Activated CD4-positive, alpha-beta memory T cell treated with anti-CD3 and anti-CD28 coated beads, Interleukin-2, amount 10 ng/mL, durations not matched to agents 7 days and 5 days (primary cell): ENCODE results near the gene FANCF. TPM values are rescaled to one million over a fixed set of nuclear protein-coding genes. Genes with fewer than 3 reads are reported as not detected.
"Not testable (repeated sequence)": the region's sequence is repeated elsewhere in the genome, so short reads cannot be mapped to it uniquely, and the experiment has no call there.

Experiments
- CTCF ChIA-PET: fragments of 350-600 bp; sonication (Branson Sonifier 250); formaldehyde crosslinking; loops from one replicate; lab custom pipeline; 2021; ENCODE audit warnings: antibody characterized with exemption, inconsistent platforms; lab: Charles Lee
- POLR2A ChIA-PET: fragments of 350-600 bp; sonication (Branson Sonifier 250); formaldehyde crosslinking; loops from one replicate; lab custom pipeline; 2021; ENCODE audit warnings: antibody characterized with exemption; lab: Charles Lee
- DNase-seq: peaks from one replicate; pipeline ENCODE4 v3.0.0-alpha.2; 2020
- H3K27ac Mint-ChIP-seq: one replicate; pipeline ENCODE4 v1.8.0; 2021; ENCODE audit warnings: mild to moderate bottlenecking, mixed read lengths
- H3K27me3 Mint-ChIP-seq: one replicate; pipeline ENCODE4 v1.8.0; 2021; ENCODE audit warnings: mixed read lengths
- H3K36me3 Mint-ChIP-seq: one replicate; pipeline ENCODE4 v1.8.0; 2021; ENCODE audit warnings: low read depth, mixed read lengths
- H3K4me1 Mint-ChIP-seq: one replicate; pipeline ENCODE4 v1.8.0; 2021; ENCODE audit warnings: mixed read lengths
- H3K4me3 Mint-ChIP-seq: one replicate; pipeline ENCODE4 v1.8.0; 2021; ENCODE audit warnings: mild to moderate bottlenecking, mixed read lengths
- H3K9me3 Mint-ChIP-seq: one replicate; pipeline ENCODE4 v1.8.0; 2021; ENCODE audit warnings: mixed read lengths
- total RNA-seq, 2 experiments: library from RNA; stranded (reverse); gene quantifications; one replicate each; pipeline ENCODE4 v1.2.3, GENCODE V29; 2021

The FANCF gene
- total RNA-seq, 2 experiments from 2014 or later = 13.2 to 13.6 TPM

DNA sequence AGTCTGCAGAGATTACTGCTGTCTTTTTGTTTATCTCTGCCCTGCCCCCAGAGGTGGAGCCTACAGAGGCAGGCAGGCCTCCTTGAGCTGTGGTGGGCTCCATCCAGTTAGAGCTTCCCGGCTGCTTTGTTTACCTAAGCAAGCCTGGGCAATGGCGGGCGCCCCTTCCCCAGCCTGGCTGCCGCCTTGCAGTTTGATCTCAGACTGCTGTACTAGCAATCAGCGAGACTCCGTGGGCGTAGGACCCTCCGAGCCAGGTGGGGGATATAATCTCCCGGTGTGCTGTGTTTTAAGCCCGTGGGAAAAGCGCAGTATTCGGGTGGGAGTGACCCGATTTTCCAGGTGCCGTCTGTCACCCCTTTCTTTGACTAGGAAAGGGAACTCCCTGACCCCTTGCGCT is 26.7 kb upstream of the FANCF start:
- H3K27me3 Mint-ChIP-seq, H3K4me3 Mint-ChIP-seq, H3K9me3 Mint-ChIP-seq, DNase-seq, POLR2A ChIA-PET, H3K27ac Mint-ChIP-seq, H3K4me1 Mint-ChIP-seq, CTCF ChIA-PET, H3K36me3 Mint-ChIP-seq: not testable (repeated sequence)

- Mint-ChIP-seq H3K4me3 (no peak overlapping the region), H3K4me1 (no peaks in the 10 kb centered on the region), H3K27me3 (no peaks in the 10 kb centered on the region), H3K9me3 (no peaks in the 10 kb centered on the region), H3K27ac (no peak overlapping the region), H3K36me3 (no peaks in the 10 kb centered on the region)
- ChIA-PET CTCF (no interaction called here), POLR2A (no interaction called here)
- no peak for DNase-seq
These were observed 15.9 kb upstream of the FANCF start for GRCh38 chr11:22641559-22641958.

DNA sequence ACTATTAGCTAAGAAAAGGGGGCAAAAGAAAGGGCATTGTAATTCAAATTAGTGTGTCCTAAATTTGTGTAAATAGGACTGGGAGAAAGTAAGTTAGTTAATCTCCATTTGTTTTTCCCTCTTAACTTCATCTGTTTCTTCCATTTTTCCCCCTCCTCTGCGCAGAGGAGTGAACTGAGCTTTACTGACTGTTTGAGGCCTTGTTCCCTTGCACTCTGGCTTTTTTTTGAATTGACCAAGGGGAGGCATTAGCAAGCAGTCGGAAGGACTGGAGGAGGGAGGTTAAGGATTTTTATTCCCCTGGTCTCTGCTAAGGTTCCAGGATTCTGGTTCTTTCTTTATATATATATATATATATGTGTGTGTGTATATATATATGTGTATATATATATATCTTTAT is 15.2 kb upstream of the FANCF start:
- H3K36me3 Mint-ChIP-seq = no peaks in the 10 kb centered on the region
- ChIA-PET POLR2A (no interaction called here), CTCF (interaction anchor here (0.8 kb wide), 1 partner anchor 16 kb away, joined by 3 read pairs; the partner anchor contains the start of gene FANCF)
- no peak for DNase-seq
- no peaks in the 10 kb centered on the region for H3K9me3 Mint-ChIP-seq
- H3K4me1 Mint-ChIP-seq = no peaks in the 10 kb centered on the region
- no peaks in the 10 kb centered on the region for H3K27me3 Mint-ChIP-seq
- H3K27ac Mint-ChIP-seq = no peak overlapping the region
- no peak overlapping the region for H3K4me3 Mint-ChIP-seq

- no peaks in the 10 kb centered on the region for H3K4me1 Mint-ChIP-seq
- H3K36me3 Mint-ChIP-seq = no peaks in the 10 kb centered on the region
- ChIA-PET CTCF (interaction anchor here (1.1 kb wide), 1 partner anchor 22 kb away, joined by 4 read pairs; no protein-coding TSS in a partner anchor), POLR2A (no interaction called here)
- H3K9me3 Mint-ChIP-seq = no peaks in the 10 kb centered on the region
- DNase-seq = no peak
- H3K4me3 Mint-ChIP-seq = no peak overlapping the region
- H3K27ac Mint-ChIP-seq = no peak overlapping the region
- no peaks in the 10 kb centered on the region for H3K27me3 Mint-ChIP-seq
These were observed 10.1 kb upstream of the FANCF start for GRCh38 chr11:22635689-22636088.

DNA sequence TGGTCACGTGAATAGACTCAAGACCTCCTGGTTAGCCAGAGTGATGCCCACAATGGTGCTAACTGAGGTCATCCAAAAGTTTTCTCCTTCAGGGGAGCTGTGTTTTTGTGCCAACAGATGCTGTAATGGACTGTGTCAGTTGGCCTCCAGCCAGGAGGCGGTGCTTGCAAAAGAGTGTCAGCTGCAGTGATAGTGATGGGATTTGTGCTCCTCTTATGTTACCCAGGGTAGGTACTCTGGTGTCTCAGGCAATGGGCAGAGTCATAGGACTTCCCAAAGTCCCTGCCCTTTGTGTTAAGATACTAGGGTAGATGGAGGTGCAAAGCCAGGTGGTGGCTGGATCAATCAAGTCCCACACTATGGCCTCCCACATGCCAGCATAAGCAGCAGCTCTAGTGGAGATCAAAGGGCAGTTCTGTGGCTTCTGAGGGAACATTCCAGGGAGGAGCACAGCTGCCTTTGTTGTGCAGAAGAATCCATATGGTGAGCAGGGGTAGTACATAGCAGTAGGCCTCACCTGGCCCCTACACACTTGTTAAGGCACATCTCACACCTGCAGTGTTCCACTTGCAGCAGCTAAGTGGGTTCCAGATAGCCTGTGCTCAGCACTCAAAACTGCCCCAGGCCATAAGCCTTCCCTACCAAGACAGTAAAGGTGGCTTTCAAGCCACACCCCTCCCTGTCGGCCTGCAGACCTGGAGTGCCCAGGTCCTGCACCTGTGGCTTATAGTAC is 9.4 kb upstream of the FANCF start:
- H3K4me1 Mint-ChIP-seq = no peaks in the 10 kb centered on the region
- H3K27me3 Mint-ChIP-seq = no peaks in the 10 kb centered on the region
- no peaks in the 10 kb centered on the region for H3K36me3 Mint-ChIP-seq
- H3K9me3 Mint-ChIP-seq = no peaks in the 10 kb centered on the region
- CTCF ChIA-PET = interaction anchor here (1.1 kb wide), 1 partner anchor 22 kb away, joined by 4 read pairs; no protein-coding TSS in a partner anchor
- DNase-seq = no peak
- no peak overlapping the region for H3K4me3 Mint-ChIP-seq
- POLR2A ChIA-PET = no interaction called here
- no peak overlapping the region for H3K27ac Mint-ChIP-seq

DNA sequence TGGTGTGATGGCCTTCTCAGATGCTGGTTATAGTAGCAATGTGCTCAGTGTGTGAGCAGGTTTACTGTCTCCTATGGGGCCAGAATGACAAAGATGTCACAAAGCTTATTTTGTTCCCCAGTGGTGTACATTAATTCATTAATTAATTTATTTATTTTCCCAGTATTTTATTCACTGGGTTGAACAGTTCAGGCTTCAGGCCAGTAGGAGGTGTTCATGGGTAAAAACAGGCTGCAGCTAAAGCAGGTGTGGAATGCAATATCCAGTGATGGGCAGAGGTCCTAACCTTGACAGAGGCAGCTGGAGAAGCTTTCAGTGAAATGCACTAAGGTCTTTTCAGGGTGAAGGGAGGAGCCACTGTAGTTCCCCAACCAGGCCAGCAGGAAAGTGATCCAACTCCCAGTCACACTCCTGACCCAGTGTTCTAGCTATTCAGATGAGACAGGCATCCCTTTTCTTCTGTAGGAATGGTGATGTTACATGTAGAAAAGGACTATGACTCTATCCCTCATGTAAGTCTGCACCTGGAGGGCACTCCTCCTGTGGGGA is 7.8 kb upstream of the FANCF start:
- CTCF ChIA-PET = interaction anchor here (1.2 kb wide), 1 partner anchor 154 kb away, joined by 4 read pairs; no protein-coding TSS in a partner anchor
- H3K4me1 Mint-ChIP-seq = no peaks in the 10 kb centered on the region

GRCh38 chr11:22627421-22627820 is 1.8 kb upstream of the FANCF start:
- ChIA-PET CTCF (interaction anchor here (0.7 to 1.1 kb wide), 2 partner anchors 122 to 202 kb away, joined by 3 to 7 read pairs; partner anchors contain the start of gene SVIP), POLR2A (no interaction called here)
- Mint-ChIP-seq H3K27me3 (no peaks in the 10 kb centered on the region), H3K9me3 (no peaks in the 10 kb centered on the region), H3K4me3 (no peak overlapping the region), H3K36me3 (peaks cover 13% of the 10 kb centered on the region), H3K4me1 (peaks cover 22% of the 10 kb centered on the region), H3K27ac (no peak overlapping the region)
- DNase-seq = no peak

More for the DNA sequence above, 7.8 kb upstream of the FANCF start:
- H3K27me3 Mint-ChIP-seq = no peaks in the 10 kb centered on the region
- DNase-seq = no peak
- H3K4me3 Mint-ChIP-seq = no peak overlapping the region
- H3K36me3 Mint-ChIP-seq = no peaks in the 10 kb centered on the region
- H3K9me3 Mint-ChIP-seq = no peaks in the 10 kb centered on the region
- POLR2A ChIA-PET = interaction anchor here (0.8 kb wide), 1 partner anchor 8 kb away, joined by 3 read pairs; the partner anchor contains the start of gene FANCF
- H3K27ac Mint-ChIP-seq = no peak overlapping the region

DNA sequence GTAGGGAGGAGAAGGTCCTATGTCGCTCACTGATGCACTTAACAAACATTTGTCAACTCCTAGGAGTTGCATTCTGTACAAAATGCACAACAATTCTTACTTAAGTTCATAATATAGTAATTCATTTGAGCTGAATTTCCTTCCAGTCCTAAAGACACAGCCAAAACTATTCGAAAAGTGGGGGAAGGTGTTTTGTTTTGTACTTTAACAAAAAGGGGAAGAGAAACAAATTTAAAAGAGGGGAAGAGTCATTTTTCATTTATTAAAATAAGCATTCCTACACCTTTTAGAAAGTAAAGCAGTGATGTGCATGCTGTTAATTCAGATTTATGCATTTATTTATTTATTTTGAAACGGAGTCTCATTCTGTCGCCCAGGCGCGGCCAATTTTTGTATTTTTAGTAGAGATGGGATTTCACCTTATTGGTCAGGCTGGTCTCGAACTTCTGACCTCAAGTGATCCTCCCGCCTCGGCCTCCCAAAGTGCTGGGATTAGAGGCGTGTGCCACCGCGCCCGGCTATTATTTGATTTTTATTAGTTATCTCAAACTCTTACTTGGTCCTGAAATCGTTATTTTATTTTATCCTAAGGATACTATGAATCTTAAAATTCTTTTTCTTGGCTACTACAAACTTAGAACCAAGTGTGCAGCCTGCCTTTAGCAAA is 1.1 kb upstream of the FANCF start:
- no peaks in the 10 kb centered on the region for H3K9me3 Mint-ChIP-seq
- peak overlapping the region; percentile 7 for H3K4me3 Mint-ChIP-seq
- ChIA-PET CTCF (interaction anchor here (1.1 to 1.7 kb wide), 2 partner anchors 202 to 203 kb away, joined by 6 to 7 read pairs; partner anchors contain the start of gene SVIP), POLR2A (interaction anchor here (1.8 to 2.6 kb wide), 2 partner anchors 31 to 203 kb away, joined by 6 to 23 read pairs; partner anchors contain the start of gene SVIP)
- no peak overlapping the region for H3K27ac Mint-ChIP-seq
- peaks cover 13% of the 10 kb centered on the region for H3K36me3 Mint-ChIP-seq
- no peaks in the 10 kb centered on the region for H3K27me3 Mint-ChIP-seq
- peaks cover 24% of the 10 kb centered on the region for H3K4me1 Mint-ChIP-seq
- no peak for DNase-seq

GRCh38 chr11:22624742-22625447 is 728 bp downstream of the FANCF start:
- Mint-ChIP-seq H3K36me3 (peaks cover 20% of the 10 kb centered on the region), H3K4me1 (peaks cover 26% of the 10 kb centered on the region), H3K27ac (peak overlapping the region; percentile 96), H3K4me3 (peak overlapping the region; percentile 98), H3K27me3 (no peaks in the 10 kb centered on the region), H3K9me3 (no peaks in the 10 kb centered on the region)
- ChIA-PET CTCF (interaction anchor here (0.6 to 1.7 kb wide), 5 partner anchors 8 to 204 kb away, joined by 3 to 6 read pairs (median 3); no protein-coding TSS in a partner anchor), POLR2A (interaction anchor here (0.5 to 2.6 kb wide), 4 partner anchors 9 to 204 kb away, joined by 3 to 23 read pairs (median 4); partner anchors contain the start of gene SVIP)
- DNase-seq = peak; percentile 65

GRCh38 chr11:22617868-22618267 is 7.8 kb downstream of the FANCF start:
- ChIA-PET POLR2A (no interaction called here), CTCF (no interaction called here)
- DNase-seq = no peak
- Mint-ChIP-seq H3K36me3 (peaks cover 12% of the 10 kb centered on the region), H3K4me3 (no peak overlapping the region), H3K9me3 (peaks cover 2% of the 10 kb centered on the region), H3K27ac (no peak overlapping the region), H3K4me1 (peaks cover 6% of the 10 kb centered on the region), H3K27me3 (no peaks in the 10 kb centered on the region)

DNA sequence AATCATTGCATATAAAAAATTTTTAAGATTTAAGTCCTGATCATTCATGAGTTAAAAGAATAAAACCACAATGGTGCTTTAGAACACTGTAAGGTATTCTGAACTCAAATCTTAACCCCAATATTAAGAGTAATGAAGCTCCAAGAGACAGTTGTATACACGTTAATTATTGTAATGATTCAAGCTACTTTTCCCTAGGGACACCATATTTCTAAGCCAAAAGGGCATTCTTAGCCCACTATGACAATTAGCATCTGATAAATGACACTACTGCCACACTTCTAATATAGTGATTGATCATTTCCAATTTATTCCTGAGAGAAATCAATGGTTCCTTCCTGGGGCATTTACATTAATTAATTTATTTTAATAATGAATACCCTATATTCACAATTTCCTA is 21.7 kb downstream of the FANCF start:
- POLR2A ChIA-PET = no interaction called here
- CTCF ChIA-PET = interaction anchor here (0.6 kb wide), 1 partner anchor 20 kb away, joined by 3 read pairs; no protein-coding TSS in a partner anchor
- DNase-seq = no peak
- H3K4me3 Mint-ChIP-seq = no peak overlapping the region
- H3K27me3 Mint-ChIP-seq = no peaks in the 10 kb centered on the region
- H3K27ac Mint-ChIP-seq = no peak overlapping the region
- no peaks in the 10 kb centered on the region for H3K9me3 Mint-ChIP-seq
- no peaks in the 10 kb centered on the region for H3K36me3 Mint-ChIP-seq
- no peaks in the 10 kb centered on the region for H3K4me1 Mint-ChIP-seq

DNA sequence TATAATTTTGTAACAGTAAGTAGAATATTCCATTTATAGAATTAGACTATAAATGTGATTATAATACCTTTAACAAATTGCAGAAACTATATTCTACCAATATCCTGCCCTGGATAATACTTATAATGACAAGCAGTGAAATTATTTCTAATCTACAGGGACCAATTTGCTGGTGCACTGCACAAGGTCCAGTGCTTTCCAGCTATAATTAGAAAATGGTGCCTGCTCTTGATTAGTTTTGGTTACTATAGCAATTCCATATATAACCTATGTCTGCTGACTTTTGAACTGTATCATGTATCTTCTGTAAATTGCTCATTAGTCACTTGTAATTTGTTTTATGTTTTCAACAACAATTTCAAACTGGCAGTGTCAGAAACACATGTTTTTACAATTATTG is 23.1 kb downstream of the FANCF start:
- no peaks in the 10 kb centered on the region for H3K27me3 Mint-ChIP-seq
- H3K4me1 Mint-ChIP-seq = no peaks in the 10 kb centered on the region
- DNase-seq = no peak
- no peaks in the 10 kb centered on the region for H3K36me3 Mint-ChIP-seq
- ChIA-PET POLR2A (no interaction called here), CTCF (no interaction called here)
- no peak overlapping the region for H3K27ac Mint-ChIP-seq
- H3K9me3 Mint-ChIP-seq = no peaks in the 10 kb centered on the region
- no peak overlapping the region for H3K4me3 Mint-ChIP-seq
